ENCODE results near the gene EXTL1.

Gene EXTL1

DNA sequence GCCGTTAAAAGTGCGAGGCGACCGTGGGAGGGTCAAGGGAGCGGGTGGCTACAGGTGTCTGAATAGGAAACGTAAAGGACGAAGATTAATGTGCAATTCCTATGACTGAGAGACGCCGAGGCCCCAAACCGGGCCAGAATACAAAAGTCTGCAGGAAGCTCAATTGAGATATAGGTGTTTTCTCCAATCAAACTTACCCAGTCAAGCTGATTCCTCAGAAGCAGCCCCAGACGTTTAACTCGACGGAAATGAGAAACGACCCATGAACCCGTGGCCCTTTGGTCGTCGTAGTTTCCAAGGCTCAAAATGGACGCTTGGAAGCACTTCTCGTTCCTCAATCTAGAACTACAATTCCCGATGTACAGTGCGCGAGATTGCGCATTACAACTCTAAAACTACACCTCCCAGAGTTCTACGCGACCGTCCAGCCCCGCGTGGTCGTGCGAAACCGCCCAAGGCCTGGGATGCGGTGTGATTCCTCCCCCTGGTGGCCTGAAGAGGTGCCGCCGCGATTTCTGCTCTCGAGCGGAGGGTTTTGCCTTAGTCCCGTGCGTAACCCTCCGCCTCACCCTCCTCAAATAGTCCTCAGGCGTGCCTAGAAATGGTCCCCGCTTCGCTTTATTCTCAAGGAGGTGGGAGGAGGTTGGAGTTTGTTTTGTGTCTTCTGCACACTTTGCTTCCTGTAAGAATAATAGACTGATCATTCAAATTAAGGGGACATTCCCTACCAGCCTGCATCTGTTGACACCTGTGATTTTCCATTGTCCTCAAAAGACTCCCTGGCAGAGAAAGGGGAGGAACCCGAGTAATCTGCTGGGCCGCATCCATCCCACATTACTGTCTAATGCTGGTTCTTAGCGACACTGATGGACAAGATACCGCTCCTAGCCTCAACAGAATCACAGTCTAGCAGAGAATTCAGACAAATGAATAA, 23.5 kb upstream of the EXTL1 start, which contains the start of gene PAFAH2:
TSS of gene PAFAH2 (minus strand) at position 236 of the 934 bp plus-strand sequence. CDS start 7,247 bp downstream, outside the sequence.
- peak; percentile 97 for DNase-seq (ENCODE audit: low read depth)

DNA sequence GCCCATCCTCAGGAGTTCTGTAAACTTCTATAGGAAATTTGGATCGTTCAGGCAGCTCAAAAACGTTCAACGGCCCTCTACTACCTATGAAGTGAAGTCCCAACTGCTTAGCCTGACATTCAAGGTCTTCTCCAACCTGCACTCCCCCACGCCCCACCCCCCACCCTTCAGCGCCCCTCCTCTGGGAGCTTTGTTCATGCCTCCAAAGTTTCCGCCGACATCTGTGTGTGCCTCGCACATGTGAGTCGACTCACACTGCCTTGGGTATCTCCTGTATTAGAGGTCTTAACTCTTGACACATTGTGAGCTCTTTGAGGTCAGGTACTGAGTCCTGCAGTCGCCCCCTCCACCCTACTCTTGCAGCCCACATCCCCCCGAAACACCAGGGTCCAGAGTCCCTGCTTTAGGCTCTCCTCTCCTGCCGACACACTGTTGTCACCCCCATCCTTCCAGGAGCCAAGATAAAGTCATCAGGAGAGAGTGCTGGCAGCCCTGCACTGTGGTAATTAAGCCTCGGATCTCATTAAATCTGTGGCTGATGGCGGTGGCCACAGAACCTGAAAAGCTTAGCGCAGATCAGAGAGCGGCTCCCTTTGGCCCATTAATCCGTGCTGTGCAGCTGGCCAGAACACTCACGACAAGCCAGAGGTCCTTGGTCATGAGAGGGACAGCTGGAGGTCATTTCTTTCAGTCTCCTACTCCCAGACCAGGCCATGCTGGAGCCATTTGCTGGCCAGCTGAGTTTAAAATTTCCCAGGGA, 22.4 kb upstream of the EXTL1 start:
- DNase-seq (ENCODE audit: low read depth), result no peak

DNA sequence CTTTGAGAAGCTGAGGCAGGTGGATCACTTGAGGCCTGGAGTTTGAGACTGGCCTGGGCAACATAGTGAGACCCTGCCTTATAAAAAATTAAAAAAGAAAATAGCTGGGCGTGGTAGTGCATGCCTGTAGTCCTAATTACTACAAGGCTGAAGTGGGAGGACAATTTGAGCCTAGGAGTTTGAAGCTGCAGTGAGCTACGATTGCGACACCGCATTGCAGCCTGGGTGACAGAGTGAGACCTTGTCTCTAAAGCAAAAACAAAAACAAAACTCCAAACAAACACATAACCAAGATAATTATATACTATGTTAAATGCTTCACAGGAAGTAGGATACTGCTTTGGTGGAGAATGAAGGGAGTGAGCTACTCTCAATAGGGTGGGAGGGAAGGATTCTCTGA, 18.3 kb upstream of the EXTL1 start:
- DNase-seq (ENCODE audit: low read depth), result no peak

DNA sequence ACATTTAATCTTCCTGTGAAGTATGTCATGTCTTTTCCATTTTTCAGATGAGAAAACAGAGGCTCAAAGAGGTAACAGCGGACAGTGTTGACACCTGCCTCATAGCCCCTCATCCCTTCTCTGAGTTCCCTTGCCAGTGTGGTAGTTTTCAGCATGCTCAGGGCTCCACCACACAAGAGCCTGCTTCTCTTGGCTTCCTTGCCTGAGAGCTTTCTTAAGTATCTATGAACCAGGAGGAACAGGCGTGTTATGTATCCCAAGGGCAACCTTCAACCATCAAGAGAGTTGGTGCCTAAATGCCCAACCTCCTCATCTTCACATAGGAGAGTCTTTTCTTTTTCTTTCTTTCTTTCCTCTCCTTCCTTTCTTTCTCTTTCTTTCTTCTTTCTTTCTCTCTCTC, 17.8 kb upstream of the EXTL1 start:
- no peak for DNase-seq (ENCODE audit: low read depth)

DNA sequence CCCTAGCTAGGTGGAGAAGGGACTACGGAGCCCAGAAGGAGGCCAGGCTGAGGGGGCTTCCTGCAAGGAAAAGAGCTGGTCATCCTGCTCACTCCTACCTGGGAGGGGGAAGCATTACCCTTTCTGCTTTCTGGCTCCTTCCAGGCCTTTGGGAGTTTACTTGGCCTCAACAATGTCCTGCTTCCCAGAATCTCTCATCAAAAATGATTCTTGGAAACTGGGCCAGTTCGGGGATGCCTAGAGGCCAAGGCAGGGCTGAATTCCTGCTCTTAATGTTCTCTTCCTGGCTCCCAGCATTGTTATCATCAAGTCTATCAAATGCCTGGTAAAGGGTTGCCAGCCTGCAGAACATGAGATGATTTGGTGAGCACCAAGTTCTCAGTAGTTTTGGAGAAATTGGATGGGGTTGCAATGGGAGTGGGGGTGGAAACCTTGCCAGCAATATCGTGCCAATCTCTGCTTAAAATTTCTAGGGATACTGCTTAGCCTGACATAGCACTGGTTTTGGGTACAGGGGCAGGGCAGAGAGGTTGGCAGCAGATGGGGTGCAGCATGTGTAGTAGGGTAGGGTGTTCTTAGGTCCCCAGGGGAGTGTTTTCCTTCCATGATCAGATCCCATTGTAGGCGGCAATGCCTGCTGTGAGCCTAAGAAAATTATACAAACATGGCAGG, 16.0 kb upstream of the EXTL1 start:
- DNase-seq (ENCODE audit: low read depth), result no peak

DNA sequence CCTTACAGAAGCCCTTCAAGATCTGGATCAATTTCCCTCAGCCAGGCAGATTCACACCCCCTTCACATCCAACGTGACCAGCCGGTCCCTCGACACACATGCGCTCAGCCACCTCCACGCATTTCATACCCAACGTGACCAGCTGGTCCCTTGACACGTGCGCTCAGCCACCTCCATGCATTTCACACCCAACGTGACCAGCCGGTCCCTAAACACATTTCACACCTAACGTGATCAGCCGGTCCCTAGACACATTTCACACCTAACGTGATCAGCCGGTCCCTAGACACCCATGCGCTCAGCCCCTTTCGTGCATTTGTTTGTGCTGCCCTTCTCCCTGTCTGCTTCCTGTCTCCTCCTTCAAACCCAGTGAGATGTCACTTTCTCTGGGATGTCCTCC, 14.9 kb upstream of the EXTL1 start:
- DNase-seq (ENCODE audit: low read depth), result no peak

DNA sequence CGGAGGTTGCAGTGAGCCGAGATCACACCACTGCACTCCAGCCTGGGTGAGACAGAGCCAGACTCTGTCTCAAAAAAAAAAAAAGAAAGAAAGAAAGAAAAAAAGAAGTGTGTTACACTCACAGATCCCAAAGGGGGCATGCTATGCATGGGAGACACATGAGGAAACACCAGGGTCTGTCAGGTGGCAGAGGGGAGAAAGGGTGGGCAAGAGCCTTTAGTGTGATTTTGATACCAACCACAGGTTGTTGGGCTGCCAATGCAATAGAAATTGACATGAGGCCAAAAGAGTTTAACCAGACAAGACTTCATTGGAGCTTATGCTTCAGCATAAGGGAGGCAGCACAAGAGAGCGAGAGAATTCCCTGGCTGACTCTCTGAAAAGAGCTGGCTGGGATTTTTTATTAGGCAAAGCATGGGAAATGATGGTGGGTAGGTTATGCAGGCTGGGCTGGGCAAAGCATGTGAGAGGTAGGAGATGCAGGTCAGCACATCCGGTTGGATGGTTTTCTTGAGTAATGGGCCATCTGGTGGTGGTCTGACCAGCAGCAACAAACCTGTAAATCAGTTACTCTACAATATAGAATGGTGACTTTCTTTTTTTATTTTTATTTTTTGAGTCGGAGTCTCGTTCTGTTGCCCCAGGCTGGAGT, 11.7 kb upstream of the EXTL1 start:
- DNase-seq (ENCODE audit: low read depth), result no peak

DNA sequence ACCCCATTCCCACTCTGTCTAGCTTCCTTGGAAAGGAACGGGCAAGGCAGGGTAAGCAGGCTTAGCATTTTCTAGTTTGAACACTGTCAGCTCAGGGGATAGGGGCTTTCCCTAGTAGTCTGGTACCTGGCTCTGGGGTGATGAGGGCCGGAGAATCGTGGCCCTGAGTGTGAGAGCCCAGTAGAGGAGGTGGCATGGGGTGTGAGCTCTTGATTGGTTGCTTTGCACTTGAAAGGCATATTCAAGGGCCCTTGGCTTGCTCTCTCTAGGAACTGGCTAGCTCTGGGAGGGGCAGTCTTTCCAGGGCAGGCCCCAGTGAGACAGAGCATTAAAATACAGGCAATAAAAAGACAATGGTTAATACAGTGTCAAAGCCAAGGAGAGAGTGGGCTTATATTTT, 10.8 kb upstream of the EXTL1 start:
- no peak for DNase-seq (ENCODE audit: low read depth)

DNA sequence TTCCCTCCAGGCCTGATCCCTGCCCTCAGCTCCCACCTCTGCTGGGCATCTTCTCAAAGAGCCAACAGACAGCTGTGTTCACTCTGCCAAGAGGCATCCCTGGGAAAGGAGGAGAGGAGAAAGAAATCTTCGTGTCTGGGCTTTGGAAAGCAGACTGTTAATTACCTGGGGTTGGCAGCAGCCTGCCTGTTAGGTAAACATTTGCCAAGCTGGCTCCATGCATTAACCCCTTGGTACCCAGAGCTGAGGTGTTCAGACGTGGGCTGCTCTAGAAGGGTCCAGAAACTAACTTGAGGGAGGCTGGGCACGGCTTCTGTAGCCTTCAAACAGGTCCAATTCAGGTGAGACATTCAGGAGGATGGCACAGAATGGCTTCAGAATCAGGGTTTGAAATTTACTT, 8.7 kb upstream of the EXTL1 start:
- DNase-seq (ENCODE audit: low read depth), result no peak

DNA sequence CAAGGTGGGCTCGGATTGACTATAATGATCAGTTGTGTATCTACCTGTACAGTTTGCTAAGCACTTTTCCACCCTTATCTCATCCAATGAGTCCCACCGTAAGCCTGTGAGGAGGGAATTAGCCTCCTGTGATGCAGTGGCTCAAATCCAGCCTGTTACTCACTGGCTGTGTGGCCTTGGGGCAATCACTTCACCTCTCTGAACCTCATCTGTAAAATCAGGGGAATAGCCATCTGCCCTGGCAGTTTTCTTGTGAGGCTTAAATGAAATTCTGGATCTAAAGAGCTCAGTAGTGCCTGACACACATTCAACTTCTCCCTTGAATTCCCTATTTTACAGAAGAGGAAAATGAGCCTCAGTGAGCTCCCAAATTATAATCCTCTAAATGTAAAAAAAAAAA, 7.4 kb upstream of the EXTL1 start:
- DNase-seq (ENCODE audit: low read depth), result no peak

DNA sequence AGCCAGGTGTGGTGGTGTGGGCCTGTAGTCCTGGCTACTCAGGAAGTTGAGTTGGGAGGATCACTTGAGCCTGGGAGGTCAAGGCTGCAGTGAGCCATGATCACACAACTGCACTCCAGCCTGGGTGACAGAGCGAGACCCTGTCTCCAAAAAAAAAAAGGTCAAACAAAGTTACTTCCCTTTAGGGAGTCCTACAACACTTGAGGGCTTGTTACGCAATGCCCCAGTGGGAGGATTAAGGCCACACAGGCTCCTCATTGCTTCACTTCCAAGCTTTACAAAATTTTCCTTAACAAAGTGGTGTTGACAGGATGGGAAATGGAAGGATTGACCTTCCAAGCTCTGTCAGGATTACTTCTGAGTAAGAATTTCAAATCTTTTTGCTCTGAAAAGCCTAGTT, 6.2 kb upstream of the EXTL1 start:
- DNase-seq (ENCODE audit: low read depth), result no peak

DNA sequence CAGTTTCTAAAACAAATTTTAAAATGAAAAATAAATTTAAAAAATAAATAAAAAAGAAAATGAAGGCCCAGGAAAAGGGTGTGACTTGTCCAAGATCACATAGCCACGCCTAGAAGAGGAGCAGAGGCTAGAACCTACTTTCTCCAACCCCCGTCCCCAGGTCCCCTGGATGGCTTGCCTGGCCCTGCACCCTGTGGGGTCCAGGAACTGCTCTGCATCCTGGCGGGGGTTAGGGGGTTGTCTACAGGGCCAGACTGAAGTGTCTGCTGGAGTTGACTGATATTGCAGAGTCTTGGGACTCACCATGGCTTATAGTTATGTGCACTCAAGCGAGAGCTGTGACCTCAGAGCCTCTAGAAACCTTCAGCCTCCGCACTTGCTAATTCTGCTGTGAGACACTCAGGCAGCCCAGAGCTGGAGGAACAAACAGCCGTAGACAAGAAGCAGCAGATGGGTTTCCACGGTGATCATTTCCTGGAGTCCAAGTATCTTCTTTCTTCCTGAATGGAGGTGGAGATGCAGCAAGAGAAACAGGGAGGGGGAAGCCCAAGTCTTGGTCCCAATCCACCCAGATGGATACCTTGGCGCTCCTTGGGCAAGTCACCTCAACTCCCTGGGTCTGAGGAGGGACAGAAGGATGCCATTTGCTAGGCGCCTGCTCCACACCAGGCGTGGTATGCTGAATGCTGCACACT, 5.2 kb upstream of the EXTL1 start:
- DNase-seq (ENCODE audit: low read depth), result no peak

DNA sequence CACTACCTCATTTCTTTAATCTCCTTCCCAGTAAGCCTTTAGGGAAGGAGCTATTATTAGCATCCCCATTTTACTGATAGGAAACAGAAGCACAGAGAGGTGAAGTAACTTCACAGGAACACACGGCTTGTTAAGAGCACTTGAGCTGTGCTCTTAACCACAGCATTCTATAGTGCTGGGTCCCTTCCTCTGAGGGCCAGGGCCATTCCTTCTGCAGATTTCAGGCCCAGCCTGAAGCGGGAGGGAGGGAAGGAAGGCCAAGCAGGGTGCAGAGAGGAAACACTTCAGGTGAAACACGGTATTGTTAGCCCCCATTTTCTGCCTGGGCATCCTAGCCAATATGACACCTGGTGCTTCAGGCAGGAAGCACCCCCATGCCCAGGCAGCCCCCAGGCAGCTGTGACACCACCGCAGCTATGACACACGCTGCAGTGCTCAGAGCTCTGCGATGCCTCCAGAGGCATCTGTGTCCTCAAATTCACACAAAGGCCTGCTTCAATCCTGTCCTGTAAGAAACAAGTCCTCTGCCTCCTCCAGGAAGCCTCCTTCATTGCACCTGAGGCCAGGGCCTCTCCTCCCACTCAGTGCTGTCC, 4.5 kb upstream of the EXTL1 start:
- DNase-seq (ENCODE audit: low read depth), result no peak

DNA sequence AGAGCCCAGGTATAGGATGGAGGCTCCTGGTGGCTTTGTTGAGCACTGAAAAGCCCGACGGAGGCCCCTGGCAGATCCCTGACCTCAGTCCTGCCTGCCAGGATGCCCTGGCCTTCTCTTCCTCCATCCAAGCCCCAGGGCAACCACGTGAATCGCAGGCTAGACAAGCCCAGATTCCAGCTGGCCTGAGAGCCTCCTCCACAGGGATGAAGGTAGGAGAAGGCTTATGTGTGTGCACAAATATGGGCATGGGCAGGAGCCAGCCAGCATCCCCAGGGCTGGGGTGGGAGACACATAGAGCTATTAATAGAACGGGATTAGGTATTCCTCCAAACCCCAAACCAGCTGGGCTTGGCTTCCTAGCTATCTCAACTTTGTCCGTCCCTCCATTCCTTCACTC, 4.0 kb upstream of the EXTL1 start:
- DNase-seq (ENCODE audit: low read depth), result no peak

DNA sequence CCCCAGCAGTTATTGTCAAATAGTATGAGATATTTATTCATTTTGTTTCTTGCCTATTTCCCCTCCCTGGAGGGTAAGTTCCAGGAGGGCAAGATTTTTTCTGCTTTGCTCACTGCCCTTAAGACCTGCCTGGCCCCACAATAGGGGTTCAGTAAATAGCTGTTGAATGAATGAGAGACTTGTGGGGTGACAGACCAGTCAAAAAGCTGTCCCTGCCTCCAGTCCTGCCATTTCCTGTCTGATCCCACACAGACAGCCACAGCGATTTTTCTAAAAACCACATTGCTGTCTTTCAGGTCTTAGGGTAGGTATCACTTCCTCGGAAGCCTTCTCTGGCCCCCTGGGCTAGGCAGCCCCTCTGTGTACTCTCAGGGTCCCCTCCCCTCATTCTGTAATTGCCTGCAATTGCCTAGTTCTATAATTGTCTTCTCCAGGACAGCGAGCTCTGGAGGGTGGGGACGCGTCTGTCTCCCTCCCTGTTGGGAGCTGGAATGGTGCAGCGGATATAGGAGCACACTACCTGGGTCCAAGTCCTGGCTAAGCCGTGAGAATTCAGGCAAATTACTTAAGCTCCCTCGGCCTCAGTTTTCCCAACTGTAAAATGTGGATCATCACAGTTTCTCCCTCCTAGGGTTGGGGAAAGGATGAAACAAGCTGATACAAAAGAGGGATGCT, 1.8 kb upstream of the EXTL1 start:
- DNase-seq (ENCODE audit: low read depth), result no peak

DNA sequence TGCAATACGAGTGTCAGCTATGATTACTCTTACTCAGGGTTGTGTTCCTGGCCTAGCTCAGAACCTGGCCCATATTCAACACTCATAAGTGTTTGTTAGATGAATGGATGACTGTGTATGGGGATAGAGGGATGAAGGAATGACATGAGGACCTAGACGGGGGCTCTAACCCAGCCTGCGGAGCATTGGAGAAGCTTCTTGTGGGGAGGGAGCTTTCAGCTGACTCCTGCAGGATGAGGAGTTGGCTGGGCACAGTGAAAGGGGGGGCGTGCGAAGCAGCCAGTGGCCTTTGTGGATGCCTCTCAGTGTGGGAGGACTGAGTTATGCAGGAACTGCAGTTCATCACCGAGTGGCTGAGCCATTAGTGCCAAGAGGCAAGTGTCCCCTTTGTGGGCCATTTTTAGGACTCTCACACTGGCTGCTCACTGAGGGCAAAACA, 1.2 kb upstream of the EXTL1 start:
- no peak for DNase-seq (ENCODE audit: low read depth)

DNA sequence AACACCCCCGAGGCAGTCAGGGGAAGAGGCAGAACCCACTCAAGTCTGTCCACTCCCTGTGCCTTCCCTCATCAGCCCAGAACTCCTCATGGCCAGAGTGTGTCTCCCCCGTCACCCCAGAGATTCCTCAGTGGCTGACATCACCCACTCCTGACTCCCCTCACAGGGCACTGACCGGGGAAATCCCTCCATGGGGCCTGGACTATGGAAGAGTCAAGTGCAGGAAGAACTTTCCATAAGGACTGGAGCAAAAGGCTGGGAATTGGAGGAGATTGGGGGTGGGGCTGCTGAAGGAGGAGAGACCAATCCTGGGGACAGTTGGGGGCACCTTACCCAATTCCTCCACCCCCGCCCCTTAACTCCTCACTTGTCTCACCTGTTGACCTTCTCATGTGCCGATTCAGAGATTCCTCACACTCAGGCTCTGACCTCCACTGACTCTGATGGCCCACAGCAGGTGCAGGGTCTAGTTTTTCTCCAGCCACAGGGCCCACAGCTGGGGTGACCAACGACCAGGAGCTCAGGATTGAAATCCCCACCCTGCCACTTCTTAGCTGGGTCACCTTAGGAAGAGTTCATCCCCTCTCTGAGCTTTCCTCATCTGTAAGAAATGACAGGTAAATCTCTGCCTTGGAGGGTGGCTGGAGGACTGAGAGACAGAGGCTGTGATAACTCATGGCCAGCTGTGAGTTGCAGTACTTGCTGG, 481 bp upstream of the EXTL1 start:
- no peak for DNase-seq (ENCODE audit: low read depth)

DNA sequence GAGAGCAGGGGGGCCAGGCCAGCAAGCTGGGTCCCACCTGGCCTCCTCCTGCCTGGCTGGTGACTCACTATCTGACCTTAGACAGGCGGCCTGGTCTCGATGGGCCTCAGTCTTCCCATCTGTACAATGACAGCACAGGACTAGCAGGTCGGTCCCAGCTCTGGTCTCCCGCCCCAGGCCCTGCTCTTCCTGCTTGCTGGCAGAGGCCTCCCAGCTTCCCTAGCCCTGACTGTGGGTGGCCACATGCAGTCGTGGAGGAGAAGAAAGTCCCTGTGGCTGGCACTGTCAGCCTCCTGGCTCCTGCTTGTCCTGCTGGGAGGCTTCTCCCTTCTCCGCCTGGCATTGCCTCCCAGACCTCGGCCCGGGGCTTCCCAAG, 817 bp downstream of the EXTL1 start:
- no peak for DNase-seq (ENCODE audit: low read depth)

DNA sequence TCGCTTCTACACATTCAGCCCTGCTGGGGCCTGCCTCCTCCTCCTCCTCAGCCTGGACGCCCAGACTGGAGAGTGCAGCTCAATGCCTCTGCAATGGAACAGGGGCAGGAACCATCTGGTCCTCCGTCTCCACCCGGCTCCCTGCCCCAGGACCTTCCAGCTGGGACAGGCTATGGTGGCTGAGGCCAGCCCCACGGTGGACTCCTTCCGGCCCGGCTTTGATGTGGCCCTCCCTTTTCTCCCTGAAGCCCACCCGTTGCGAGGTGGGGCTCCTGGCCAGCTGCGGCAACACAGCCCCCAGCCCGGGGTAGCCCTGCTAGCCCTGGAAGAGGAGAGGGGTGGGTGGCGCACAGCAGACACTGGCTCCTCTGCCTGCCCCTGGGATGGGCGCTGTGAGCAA, 1.4 kb downstream of the EXTL1 start:
- no peak for DNase-seq (ENCODE audit: low read depth)

DNA sequence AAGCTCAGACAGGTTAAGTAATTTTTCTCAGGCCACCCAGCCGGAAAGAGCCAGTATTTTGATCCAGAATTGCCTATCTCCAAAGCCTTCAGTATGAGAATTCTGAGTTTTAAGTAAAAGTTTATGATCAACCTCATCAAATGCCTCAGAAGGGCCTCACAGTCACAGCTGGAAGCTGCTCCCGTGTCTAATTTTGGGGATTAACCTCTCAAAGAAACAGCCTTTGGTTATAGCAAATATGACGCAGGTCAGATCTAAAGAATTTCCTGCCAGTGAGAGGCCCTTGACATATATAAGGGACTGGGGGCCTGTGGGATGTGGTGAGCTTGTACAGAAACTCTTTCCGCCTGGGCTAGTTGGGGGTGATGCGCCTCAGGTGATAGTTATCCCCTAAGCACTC, 2.3 kb downstream of the EXTL1 start:
- DNase-seq (ENCODE audit: low read depth), result no peak

All from stimulated activated CD8-positive, alpha-beta memory T cell treated with anti-CD3 and anti-CD28 coated beads, Interleukin-12 subunit alpha, Interleukin-12 subunit beta, amount 100 ng/mL, for 1 hour (primary cell).